HG02678 (cell line): Measurements from ENCODE around the gene AGRN.
"Not testable (repeated sequence)": the region's sequence is repeated elsewhere in the genome, so short reads cannot be mapped to it uniquely, and the experiment has no call there.

Source experiments
- ATAC-seq: cut with Tn5 transposase; IDR thresholded peaks from one replicate; pipeline ENCODE4 v1.9.1; 2021; ENCODE audit warnings: mild to moderate bottlenecking, moderate library complexity; ENCODE audit not compliant: unreplicated experiment

AGRN gene

DNA sequence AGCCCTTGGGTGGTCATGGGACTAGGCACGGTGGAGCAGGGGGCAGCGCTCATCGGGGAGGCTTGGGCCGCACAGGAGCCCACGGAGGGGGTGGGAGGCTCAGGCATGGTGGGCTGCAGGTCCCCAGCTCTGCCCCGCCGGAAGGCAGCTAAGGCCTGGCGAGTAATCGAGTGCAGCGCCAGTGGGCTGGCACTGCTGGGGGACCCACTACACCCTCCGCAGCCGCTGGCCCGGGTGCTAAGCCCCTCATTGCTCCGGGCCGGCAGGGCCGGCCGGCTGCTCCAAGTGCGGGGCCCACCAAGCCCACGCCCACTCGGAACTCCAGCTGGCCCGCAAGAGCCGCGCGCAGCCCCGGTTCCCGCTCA is 1.6 kb upstream of the AGRN start:
- not testable (repeated sequence) for ATAC-seq

DNA sequence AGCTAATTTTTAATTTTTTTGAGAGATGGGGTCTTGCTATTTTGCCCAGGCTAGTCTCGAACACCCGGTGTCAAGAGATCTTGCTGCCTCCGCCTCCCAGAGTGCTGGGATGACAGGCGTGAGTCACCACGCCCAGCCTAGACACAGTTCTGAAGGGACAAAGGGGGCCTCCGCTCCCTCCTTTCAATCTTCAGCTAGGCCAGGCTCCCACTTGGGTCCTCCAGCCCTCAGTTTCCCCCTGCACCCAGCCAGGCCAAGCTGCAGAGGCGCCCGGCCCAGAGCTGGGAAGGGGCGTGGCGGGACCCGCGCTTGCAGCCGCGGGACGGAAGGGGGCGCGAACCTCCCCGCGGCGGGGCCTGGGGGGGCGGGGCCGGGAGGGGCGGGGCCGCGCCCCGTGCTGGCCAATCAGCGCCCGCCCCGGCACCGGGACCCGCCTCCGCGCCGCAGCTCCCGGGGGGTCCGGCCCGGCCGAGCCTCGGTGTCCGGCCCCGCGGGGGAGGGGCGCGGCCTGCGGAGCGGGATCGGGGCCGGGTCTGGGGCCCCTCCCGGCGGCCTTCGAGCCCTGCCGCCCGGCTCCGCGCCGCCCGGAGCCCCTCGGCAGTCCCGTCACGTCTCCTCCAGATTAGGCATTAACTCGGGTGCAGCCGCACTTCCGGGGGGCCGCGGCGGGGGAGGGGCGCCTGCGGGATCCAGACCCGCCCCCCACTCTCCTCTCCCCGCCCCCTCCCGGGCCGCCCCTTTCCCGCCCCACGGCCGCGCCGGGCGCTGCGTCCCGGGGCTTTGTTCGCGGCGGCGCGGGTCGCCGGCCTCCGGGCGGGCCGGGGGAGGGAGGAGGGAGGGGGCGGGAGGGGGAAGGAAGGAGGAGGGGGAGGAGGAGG is 559 bp upstream of the AGRN start:
- peak; percentile 71 for ATAC-seq

GRCh38 chr1:1020415-1021009 is 592 bp downstream of the AGRN start:
- ATAC-seq, result peak; percentile 15

- no peak for ATAC-seq
These were observed 1.3 kb downstream of the AGRN start for GRCh38 chr1:1021010-1021919.

- no peak for ATAC-seq
These were observed 2.0 kb downstream of the AGRN start for GRCh38 chr1:1021920-1022259.

GRCh38 chr1:1022302-1023009 is 2.5 kb downstream of the AGRN start:
- no peak for ATAC-seq

- no peak for ATAC-seq
These were observed 3.8 kb downstream of the AGRN start for GRCh38 chr1:1023700-1024099.

DNA sequence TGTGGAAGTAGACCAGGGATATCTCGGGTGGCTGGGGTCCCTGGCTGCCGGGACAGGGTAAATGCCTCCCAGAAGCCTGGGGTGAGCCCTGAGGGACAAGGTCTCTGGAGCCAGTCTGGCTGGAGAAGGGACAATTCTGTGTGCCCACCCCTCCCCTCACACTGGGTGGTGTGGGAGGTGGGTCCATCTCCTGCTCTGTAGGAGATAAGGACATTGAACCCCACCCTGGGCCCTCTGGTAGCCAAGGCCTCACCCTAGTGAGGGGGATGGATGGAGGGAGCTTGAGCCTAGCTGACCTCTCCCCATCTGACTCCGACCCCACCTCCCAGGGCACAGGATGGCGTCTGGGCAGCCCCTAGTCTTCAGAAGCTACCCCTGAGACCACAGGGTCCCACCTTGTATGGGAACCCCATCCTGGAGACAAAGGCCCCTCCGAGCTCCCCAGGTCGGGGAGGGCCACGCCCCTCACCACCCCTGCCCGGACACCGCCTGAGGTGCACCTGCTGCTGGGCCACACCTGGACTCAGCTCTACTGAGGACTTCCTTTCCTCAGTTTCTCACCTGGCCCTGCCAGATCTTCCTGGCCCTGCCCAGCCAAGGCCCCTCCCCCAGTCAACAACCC is 4.3 kb downstream of the AGRN start:
- no peak for ATAC-seq

DNA sequence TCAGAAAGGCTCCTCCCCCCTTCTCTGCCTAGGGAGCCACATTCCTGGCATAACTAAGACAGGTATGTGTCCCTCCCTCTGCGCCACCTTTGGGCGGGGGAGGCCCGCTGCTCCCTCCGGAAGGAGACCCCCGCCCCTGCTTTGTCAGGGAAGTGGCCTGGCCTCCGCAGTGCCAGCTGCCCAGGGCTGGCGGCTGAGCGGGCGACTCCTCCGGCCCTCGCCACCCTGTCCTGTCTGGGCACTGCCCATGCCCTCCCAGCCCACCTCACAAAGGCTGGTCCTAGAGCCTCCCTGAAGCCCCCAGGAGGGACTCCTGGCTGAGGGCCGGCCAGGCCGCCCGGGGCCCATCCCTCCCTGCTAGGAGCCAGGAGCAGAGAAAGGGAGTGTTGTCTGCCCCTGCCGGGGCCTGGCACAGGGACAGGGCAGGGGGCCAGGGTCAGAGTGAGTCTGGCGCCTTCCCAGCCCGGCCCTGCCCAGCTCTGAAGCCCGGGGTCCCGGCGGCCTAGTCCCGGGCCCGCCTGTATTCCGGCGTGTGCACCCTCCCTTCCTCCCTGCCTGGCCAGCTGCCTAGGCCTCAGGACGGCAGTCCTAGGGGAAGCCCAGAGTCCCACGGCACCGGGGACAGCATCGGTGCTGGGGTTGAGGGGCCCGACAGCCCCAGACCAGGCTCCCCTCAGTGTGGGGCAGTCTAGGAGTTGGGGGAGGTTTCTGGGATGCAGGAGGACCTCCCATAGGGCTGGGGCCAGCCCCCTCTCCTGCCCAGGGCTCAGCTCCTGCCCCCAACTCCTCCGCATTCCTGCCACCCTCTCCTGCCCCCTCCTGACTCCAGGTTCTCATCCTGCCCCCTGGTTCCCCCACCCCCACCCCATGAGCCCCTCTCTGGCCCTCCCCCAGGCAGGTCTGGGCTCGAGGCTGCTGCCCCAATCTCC is 5.1 kb downstream of the AGRN start:
- ATAC-seq, result no peak

DNA sequence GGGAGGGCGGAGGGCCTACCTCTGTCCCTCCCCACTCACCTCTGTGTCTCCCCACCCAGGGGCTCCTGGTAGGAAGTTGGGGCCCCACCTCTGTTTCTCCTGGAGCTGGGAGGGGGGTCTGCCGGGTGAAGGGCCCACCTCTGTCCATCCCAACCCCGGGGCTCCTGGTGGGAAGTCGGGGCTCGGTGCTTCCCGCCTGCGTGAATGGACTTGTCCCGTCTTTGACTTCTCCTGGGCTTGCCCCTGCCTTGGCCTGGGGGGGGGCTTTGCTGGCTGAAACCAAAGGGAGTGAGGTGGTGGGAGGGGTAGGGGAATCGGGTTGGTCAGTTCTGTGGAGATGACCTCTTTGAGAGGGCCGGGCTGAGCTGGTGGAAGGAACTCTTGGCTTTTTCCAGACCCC is 5.8 kb downstream of the AGRN start:
- ATAC-seq, result no peak

DNA sequence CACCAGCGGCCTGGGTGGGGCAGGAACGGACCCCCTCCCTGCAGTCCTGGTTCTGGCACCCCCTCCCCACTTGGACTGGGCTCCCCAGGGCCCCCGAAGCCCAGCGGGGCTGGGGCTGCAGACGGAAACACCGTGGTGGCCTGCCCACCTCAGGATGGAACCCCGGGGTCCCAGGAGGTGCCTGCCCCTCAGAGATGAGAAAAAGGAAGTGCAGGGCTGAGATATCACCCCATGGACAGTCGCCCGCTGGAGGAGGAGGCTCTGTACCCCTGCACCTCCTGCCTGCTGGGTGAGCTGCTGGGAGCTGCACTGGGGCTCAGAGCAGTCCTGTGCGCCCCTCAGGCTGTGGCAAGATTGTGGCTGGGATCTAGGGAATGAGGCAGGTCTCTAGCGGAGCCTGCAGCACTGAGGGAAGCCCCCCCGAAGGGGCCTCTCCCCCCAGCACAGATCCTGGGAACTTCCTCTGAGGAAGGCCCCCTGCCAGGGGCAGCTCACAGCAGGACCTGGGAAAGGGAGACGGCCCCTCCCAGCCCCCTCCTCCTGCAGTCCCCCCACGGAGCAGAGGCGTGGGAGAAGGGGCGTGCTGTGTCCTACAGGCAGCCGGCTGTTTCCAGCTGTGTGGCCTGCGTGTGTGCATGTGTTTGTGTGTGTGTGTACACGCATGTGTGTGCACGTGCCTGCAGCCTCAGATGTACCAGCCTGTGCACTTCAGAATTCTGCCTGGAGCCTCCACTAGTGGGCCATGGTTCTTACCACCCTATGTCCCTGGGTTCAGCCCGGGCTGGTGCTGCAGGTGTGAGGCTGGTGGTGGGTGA is 6.9 kb downstream of the AGRN start:
- no peak for ATAC-seq

- ATAC-seq, result no peak
These were observed 7.9 kb downstream of the AGRN start for GRCh38 chr1:1027791-1028190.

DNA sequence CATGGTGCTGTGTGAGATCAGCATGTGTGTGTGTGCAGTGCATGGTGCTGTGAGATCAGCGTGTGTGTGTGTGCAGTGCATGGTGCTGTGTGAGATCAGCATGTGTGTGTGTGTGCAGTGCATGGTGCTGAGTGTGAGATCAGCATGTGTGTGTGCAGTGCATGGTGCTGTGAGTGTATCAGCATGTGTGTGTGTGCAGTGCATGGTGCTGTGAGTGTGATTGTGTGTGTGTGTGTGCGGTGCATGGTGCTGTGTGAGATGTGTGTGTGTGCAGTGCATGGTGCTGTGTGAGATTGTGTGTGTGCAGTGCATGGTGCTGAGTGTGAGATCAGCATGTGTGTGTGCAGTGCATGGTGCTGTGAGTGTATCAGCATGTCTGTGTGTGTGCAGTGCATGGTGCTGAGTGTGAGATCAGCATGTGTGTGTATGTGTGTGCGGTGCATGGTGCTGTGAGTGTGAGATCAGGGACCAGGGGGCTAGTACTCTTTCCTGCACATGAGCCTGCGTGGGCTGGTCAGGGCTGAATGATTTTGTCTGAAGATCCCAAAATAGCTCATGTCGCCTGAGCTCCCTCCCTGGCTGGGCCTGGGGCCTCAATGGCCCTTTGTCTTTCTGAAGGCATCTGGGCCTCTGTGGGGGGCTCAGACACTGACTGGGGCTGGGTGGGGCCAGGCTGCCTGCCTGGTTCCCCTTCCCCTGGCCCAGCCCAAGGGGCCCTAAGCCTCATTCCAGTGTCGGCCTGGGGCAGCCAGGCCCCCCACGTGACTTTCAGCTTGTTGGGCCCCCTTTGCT is 11.1 kb downstream of the AGRN start:
- not testable (repeated sequence) for ATAC-seq

GRCh38 chr1:1031659-1032235 is 11.8 kb downstream of the AGRN start:
- ATAC-seq, result no peak

- ATAC-seq, result peak; percentile 5
These were observed 12.5 kb downstream of the AGRN start for GRCh38 chr1:1032424-1032823.

- ATAC-seq, result peak; percentile 85
These were observed 13.2 kb downstream of the AGRN start for GRCh38 chr1:1033009-1033587.
